Frontal cortex (tissue), 4 donors: Measurements from ENCODE around the gene ZNF205. TPM values are rescaled to one million over a fixed set of nuclear protein-coding genes. Genes with fewer than 3 reads are reported as not detected.
"Not testable (repeated sequence)": the region's sequence is repeated elsewhere in the genome, so short reads cannot be mapped to it uniquely, and the experiment has no call there.

ENCODE experiments used
- DNase-seq, 2 donors: peaks; one replicate each; pipeline ENCODE4 v3.0.0; 2012; ENCODE audit warnings: low spot score in 2 of 2
- FAIRE-seq: peaks from 2 replicates; lab custom pipeline; 2012; peaks lifted over from hg19 to GRCh38; lab: Jason Lieb, UNC
- total RNA-seq: library from RNA; depleted of rRNA; stranded (reverse); fragments of >200 nt; gene quantifications from one replicate; pipeline ENCODE4 v1.2.3, GENCODE V29; 2014
- donor health status: control.
- donor health status: control.
- donor health status: control.

The ZNF205 gene
- total RNA-seq, 1 donor from 2014 or later, result 17.9 TPM

- FAIRE-seq, DNase-seq: not testable (repeated sequence)
Observed at GRCh38 chr16:3083408-3083807, 29.0 kb upstream of the ZNF205 start.

GRCh38 chr16:3084491-3084890 is 27.9 kb upstream of the ZNF205 start:
- no peak for DNase-seq
- FAIRE-seq, result no peak

- no peak for FAIRE-seq
- no peak for DNase-seq
Observed at GRCh38 chr16:3084969-3085670, 27.3 kb upstream of the ZNF205 start.

GRCh38 chr16:3085868-3086595 is 26.4 kb upstream of the ZNF205 start:
- no peak for FAIRE-seq

GRCh38 chr16:3086596-3087242 is 25.7 kb upstream of the ZNF205 start:
- no peak for DNase-seq
- no peak for FAIRE-seq

More at GRCh38 chr16:3085868-3086595, 26.4 kb upstream of the ZNF205 start:
- DNase-seq, result no peak

- DNase-seq, result no peak
- FAIRE-seq, result no peak
Observed at GRCh38 chr16:3087243-3088235, 24.8 kb upstream of the ZNF205 start.

GRCh38 chr16:3088450-3088849 is 23.9 kb upstream of the ZNF205 start:
- FAIRE-seq, result no peak

GRCh38 chr16:3088925-3089716 is 23.3 kb upstream of the ZNF205 start:
- FAIRE-seq (no peak), DNase-seq (no peak)

More at GRCh38 chr16:3088450-3088849, 23.9 kb upstream of the ZNF205 start:
- no peak for DNase-seq

- DNase-seq (no peak), FAIRE-seq (no peak)
Observed at GRCh38 chr16:3089717-3090592, 22.4 kb upstream of the ZNF205 start.

- no peak for FAIRE-seq
- DNase-seq, result no peak
Observed at GRCh38 chr16:3091551-3091950, 20.8 kb upstream of the ZNF205 start.

GRCh38 chr16:3092501-3092941 is 19.9 kb upstream of the ZNF205 start:
- FAIRE-seq, result no peak
- DNase-seq, result no peak

- DNase-seq (peak in 1 of 2 donors; percentile 42), FAIRE-seq (no peak)
Observed at GRCh38 chr16:3094289-3095027, 17.9 kb upstream of the ZNF205 start.

GRCh38 chr16:3095869-3096268 is 16.5 kb upstream of the ZNF205 start:
- peak; percentile 21 to 32 for DNase-seq
- FAIRE-seq, result no peak

- FAIRE-seq, result no peak
- DNase-seq, result no peak
Observed at GRCh38 chr16:3096362-3096761, 16.0 kb upstream of the ZNF205 start.

- FAIRE-seq, result no peak
- no peak for DNase-seq
Observed at GRCh38 chr16:3097266-3097665, 15.1 kb upstream of the ZNF205 start.

- FAIRE-seq (no peak), DNase-seq (peak in 1 of 2 donors; percentile 10)
Observed at GRCh38 chr16:3098459-3099394, 13.7 kb upstream of the ZNF205 start, which contains the start of gene ZSCAN10. Gene ZSCAN10, minus strand, starts transcription at chr16:3099294. Its CDS starts 6,357 bp downstream, at chr16:3092937.
